HG02759 (cell line): Measurements from ENCODE around the gene BTLA.
"Not testable (repeated sequence)": the region's sequence is repeated elsewhere in the genome, so short reads cannot be mapped to it uniquely, and the experiment has no call there.

Experiments
- ATAC-seq: cut with Tn5 transposase; IDR thresholded peaks from one replicate; pipeline ENCODE4 v1.9.1; 2021; ENCODE audit warnings: mild to moderate bottlenecking, moderate library complexity; ENCODE audit not compliant: unreplicated experiment

BTLA gene

GRCh38 chr3:112456147-112456546, 43.1 kb downstream of the BTLA start:
- ATAC-seq: no peak

- ATAC-seq: no peak
Measured at GRCh38 chr3:112448939-112449338, 50.3 kb downstream of the BTLA start.

- ATAC-seq: no peak
Measured at GRCh38 chr3:112446343-112446742, 52.9 kb downstream of the BTLA start.

GRCh38 chr3:112445839-112446238, 53.4 kb downstream of the BTLA start:
- no peak for ATAC-seq

GRCh38 chr3:112437146-112438022, 61.9 kb downstream of the BTLA start:
- ATAC-seq: no peak

- ATAC-seq: no peak
Measured at GRCh38 chr3:112429960-112430359, 69.3 kb downstream of the BTLA start.

GRCh38 chr3:112427123-112427522, 72.1 kb downstream of the BTLA start:
- no peak for ATAC-seq

- peak; percentile 57 for ATAC-seq
Measured at GRCh38 chr3:112425858-112426750, 73.2 kb downstream of the BTLA start.

- ATAC-seq: no peak
Measured at GRCh38 chr3:112425382-112425781, 73.9 kb downstream of the BTLA start.

GRCh38 chr3:112424394-112424793, 74.9 kb downstream of the BTLA start:
- no peak for ATAC-seq

- ATAC-seq: not testable (repeated sequence)
Measured at GRCh38 chr3:112422921-112423320, 76.4 kb downstream of the BTLA start.

GRCh38 chr3:112418526-112418925, 80.7 kb downstream of the BTLA start:
- ATAC-seq: not testable (repeated sequence)

GRCh38 chr3:112417696-112418318, 81.5 kb downstream of the BTLA start:
- ATAC-seq: no peak

- ATAC-seq: no peak
Measured at GRCh38 chr3:112416391-112417212, 82.7 kb downstream of the BTLA start.

GRCh38 chr3:112415390-112415789, 83.9 kb downstream of the BTLA start:
- no peak for ATAC-seq
